HepG2 (cell line): ENCODE data around the gene UCK2.

Experiments used
- FOXA1 ChIP-seq, 2 experiments: fragments of 450-650 bp in 1 of 2; sonication (generic) in 1 of 2; formaldehyde crosslinking in 1 of 2; IDR thresholded peaks; 2 replicates each; pipeline versions ENCODE4 v1.4.0 to v1.6.1; 2016 to 2020; ENCODE audit warnings: missing genetic modification reagents in 1 of 2
- FOXM1 ChIP-seq: sonication (generic); formaldehyde crosslinking; IDR thresholded peaks from 2 replicates; pipeline ENCODE4 v1.5.0; 2020; ENCODE audit warnings: missing genetic modification reagents
- POLR2A ChIP-seq, 2 experiments: IDR thresholded peaks; 2 replicates each; pipeline ENCODE4 v1.6.1; 2011; ENCODE audit warnings: low read depth in 2 of 2, low read length in 2 of 2, mild to moderate bottlenecking in 1 of 2, moderate library complexity in 1 of 2; ENCODE audit not compliant: insufficient read depth in 1 of 2
- RAD51 ChIP-seq: fragments of 450-650 bp; IDR thresholded peaks from 2 replicates; pipeline ENCODE4 v1.6.1; 2016; ENCODE audit warnings: borderline replicate concordance
- TP53 ChIP-seq: sonication (generic); formaldehyde crosslinking; conservative IDR thresholded peaks from 2 replicates; pipeline ENCODE4 v1.4.0; 2020; ENCODE audit warnings: missing genetic modification reagents
- ZNF280D ChIP-seq: sonication (generic); formaldehyde crosslinking; IDR thresholded peaks from 2 replicates; pipeline ENCODE4 v1.5.1; 2020; ENCODE audit warnings: mild to moderate bottlenecking, missing genetic modification reagents
- TF ChIP-seq, protein P1 (sequence below): sonication (generic); formaldehyde crosslinking; IDR thresholded peaks from 2 replicates; pipeline ENCODE4 v1.9.0; 2022; ENCODE audit warnings: missing genetic modification reagents, mild to moderate bottlenecking, borderline replicate concordance

DNA sequence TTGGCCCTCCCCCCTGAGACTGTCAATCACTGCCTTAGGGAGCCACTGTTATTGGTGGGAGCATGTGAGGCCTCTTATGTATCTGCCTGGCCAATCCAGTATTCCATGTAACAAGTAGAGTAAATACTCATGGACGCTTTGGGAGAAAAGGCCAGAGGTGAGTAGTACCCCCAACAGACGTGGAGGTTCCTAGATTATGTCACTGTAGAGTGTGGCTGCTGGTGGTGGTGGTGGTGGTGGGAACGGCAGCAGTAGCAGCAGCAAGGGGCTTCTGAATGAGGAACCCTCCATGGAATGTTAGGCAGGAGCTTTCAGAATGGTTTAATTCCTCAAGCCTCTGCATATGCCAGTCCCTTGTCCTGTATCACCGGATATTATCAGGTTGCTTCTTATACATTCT, 118.5 kb downstream of the UCK2 start:
- TF ChIP-seq, protein P1, sequence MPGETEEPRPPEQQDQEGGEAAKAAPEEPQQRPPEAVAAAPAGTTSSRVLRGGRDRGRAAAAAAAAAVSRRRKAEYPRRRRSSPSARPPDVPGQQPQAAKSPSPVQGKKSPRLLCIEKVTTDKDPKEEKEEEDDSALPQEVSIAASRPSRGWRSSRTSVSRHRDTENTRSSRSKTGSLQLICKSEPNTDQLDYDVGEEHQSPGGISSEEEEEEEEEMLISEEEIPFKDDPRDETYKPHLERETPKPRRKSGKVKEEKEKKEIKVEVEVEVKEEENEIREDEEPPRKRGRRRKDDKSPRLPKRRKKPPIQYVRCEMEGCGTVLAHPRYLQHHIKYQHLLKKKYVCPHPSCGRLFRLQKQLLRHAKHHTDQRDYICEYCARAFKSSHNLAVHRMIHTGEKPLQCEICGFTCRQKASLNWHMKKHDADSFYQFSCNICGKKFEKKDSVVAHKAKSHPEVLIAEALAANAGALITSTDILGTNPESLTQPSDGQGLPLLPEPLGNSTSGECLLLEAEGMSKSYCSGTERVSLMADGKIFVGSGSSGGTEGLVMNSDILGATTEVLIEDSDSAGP (CRISPR knock-in tag), result no peak
- TF ChIP-seq FOXA1 (IDR thresholded peaks at IDR 0.05) (no peak), FOXA1 (CRISPR knock-in tag; IDR thresholded peaks at IDR 0.05) (no peak), ZNF280D (CRISPR knock-in tag) (no peak), POLR2A (IDR thresholded peaks at IDR 0.05; ENCODE audit: insufficient read depth in 1 of 2, low read depth in 2 of 2, low read length in 2 of 2) (no peak), FOXM1 (CRISPR knock-in tag) (no peak), TP53 (CRISPR knock-in tag) (no peak), RAD51 (no peak)
